PC-3 (cell line): ENCODE measurements around the gene ECHDC1.

ENCODE experiments used
- CTCF ChIP-seq: fragments of 300-600 bp; sonication (generic); conservative IDR thresholded peaks from 2 replicates; pipeline ENCODE4 v1.5.1; 2017; ENCODE audit warnings: antibody characterized with exemption, low read depth, mild to moderate bottlenecking, low read length
- EZH2 ChIP-seq: fragments of 300-600 bp; sonication (generic); IDR thresholded peaks from one replicate; pipeline ENCODE4 v1.6.1; 2017; ENCODE audit warnings: antibody characterized with exemption, mild to moderate bottlenecking, low read length; ENCODE audit not compliant: unreplicated experiment

- TF ChIP-seq EZH2 = no peak
- TF ChIP-seq CTCF = no peak
Measured at GRCh38 chr6:127343809-127344659, 625 bp upstream of the ECHDC1 start.
